Activated T-helper 17 cell treated with anti-CD3 and anti-CD28 coated beads, Interleukin-2, amount 50 U/mL, for 72 hours (primary cell): ENCODE measurements around the gene BCL7A. TPM values are rescaled to one million over a fixed set of nuclear protein-coding genes. Genes with fewer than 3 reads are reported as not detected.

Experiments used
- ATAC-seq: fragments of 150-1000 bp; cut with Tn5 transposase; replicated peaks from 2 replicates; pipeline ENCODE4 v1.10.0; 2021; ENCODE audit warnings: mild to moderate bottlenecking, moderate library complexity
- H3K27ac Mint-ChIP-seq: one replicate; pipeline ENCODE4 v1.8.0; 2022; ENCODE audit warnings: mixed read lengths
- H3K27me3 Mint-ChIP-seq: one replicate; pipeline ENCODE4 v1.8.0; 2022; ENCODE audit warnings: mixed read lengths
- H3K36me3 Mint-ChIP-seq: one replicate; pipeline ENCODE4 v1.8.0; 2022; ENCODE audit warnings: low read depth, mild to moderate bottlenecking, mixed read lengths
- H3K4me1 Mint-ChIP-seq: one replicate; pipeline ENCODE4 v1.8.0; 2022; ENCODE audit warnings: mixed read lengths
- H3K4me3 Mint-ChIP-seq: one replicate; pipeline ENCODE4 v1.8.0; 2022; ENCODE audit warnings: mild to moderate bottlenecking, mixed read lengths
- H3K9me3 Mint-ChIP-seq: one replicate; pipeline ENCODE4 v1.8.0; 2022; ENCODE audit warnings: mixed read lengths
- total RNA-seq, 2 donors: library from RNA; stranded (reverse); gene quantifications; one replicate each; pipeline ENCODE4 v1.2.3, GENCODE V29; 2022

BCL7A gene
- total RNA-seq, 2 donors from 2014 or later, result 0.82 to 1.1 TPM

GRCh38 chr12:122064025-122064777 is 42.5 kb downstream of the BCL7A start:
- no peaks in the 10 kb centered on the region for H3K9me3 Mint-ChIP-seq
- H3K36me3 Mint-ChIP-seq, result no peaks in the 10 kb centered on the region
- H3K4me1 Mint-ChIP-seq, result no peaks in the 10 kb centered on the region
- no peak overlapping the region for H3K27ac Mint-ChIP-seq
- ATAC-seq, result peak; percentile 83
- no peaks in the 10 kb centered on the region for H3K27me3 Mint-ChIP-seq
- no peak overlapping the region for H3K4me3 Mint-ChIP-seq

DNA sequence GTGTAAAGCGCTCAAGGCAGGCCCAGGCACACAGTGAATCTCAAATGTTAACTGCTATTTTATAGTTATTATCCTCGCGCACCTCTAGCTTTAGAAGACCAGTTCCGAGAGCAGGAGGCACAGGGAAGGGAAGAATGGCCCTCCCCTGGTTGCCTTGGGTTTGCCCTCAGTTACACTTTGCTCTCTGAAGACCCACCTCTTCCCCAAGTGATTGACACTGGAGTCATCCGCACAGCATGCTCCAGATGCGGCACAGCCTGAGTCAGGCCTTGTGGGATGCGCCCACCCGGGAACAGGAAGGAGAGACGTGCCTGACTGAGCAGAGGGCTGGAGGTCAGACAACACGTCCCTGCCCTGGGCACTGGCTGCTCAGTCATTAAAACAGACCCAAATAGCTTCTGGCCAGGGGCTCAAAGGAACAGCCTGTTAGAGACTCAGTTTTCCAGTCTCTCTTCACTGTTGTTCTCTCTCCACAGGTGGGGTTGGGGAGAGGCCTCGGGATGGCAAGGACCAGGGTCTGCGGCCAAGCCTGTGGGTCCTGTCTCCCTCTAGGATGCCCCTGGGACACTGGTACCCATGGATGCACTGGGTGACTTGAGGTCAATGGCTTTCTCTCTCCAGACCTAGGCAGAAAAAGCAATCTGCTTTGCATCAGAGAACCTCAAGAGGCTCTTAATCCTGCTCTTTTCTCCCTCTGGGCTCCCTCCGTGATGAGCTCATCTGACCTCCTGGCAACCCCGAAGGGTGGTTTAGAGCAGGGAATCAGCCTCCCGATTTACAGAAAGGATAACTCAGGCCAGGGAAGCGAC is 43.3 kb downstream of the BCL7A start:
- Mint-ChIP-seq H3K27me3 (no peaks in the 10 kb centered on the region), H3K27ac (no peak overlapping the region), H3K4me1 (no peaks in the 10 kb centered on the region), H3K9me3 (no peaks in the 10 kb centered on the region), H3K4me3 (no peak overlapping the region), H3K36me3 (no peaks in the 10 kb centered on the region)
- ATAC-seq, result no peak

- no peaks in the 10 kb centered on the region for H3K27me3 Mint-ChIP-seq
- no peaks in the 10 kb centered on the region for H3K9me3 Mint-ChIP-seq
- peak overlapping the region; percentile 3 for H3K4me3 Mint-ChIP-seq
- H3K36me3 Mint-ChIP-seq, result no peaks in the 10 kb centered on the region
- no peak for ATAC-seq
- no peaks in the 10 kb centered on the region for H3K4me1 Mint-ChIP-seq
- H3K27ac Mint-ChIP-seq, result no peak overlapping the region
Measured at GRCh38 chr12:122067548-122067947, 45.9 kb downstream of the BCL7A start.

GRCh38 chr12:122067966-122068365 is 46.3 kb downstream of the BCL7A start:
- Mint-ChIP-seq H3K4me1 (no peaks in the 10 kb centered on the region), H3K4me3 (peak overlapping the region; percentile 3), H3K9me3 (no peaks in the 10 kb centered on the region), H3K36me3 (no peaks in the 10 kb centered on the region), H3K27me3 (no peaks in the 10 kb centered on the region), H3K27ac (no peak overlapping the region)
- ATAC-seq, result peak; percentile 24

DNA sequence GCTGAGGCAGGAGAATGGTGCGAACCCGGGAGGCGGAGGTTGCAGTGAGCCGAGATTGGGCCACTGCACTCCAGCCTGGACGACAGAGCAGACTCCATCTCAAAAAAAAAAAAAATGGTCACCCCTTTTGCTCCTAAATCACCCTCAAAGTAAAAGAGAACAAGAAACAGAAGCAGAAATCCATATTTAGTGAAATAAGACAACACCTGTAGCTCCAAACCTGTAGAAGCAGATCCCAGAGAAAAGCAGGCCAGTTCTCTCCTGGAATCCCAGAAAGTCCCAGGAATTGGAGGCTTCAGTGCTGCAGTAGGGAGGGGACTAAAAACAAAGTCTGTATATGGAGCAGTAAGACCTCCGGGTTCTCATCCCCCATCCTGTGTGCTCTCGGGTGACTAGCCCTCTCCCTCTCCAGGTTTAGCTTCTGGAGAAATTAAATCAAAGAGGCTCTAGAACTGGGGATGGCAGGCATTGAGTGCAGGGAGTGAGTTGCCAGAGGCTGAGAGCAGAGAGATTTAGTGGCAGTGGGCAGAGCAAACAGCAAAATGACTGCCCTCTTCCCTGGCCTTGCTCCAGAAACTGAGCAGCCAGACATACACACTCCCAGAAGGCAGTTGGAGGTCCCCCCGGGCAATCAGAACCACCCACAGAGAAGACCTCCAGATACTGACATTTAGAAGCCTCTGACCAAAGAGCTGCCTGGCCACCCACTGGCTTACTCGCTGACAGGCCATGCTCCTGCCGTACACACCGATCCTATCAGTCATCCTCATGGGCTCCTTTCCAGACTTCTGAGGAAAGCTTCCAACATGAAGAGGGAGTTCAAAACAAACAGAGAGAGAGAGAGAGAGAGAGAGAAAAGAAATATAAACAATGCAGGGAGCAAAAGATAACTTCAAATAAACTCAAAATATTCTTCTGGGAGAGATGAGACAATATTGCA is 50.6 kb downstream of the BCL7A start:
- H3K4me3 Mint-ChIP-seq, result no peak overlapping the region

DNA sequence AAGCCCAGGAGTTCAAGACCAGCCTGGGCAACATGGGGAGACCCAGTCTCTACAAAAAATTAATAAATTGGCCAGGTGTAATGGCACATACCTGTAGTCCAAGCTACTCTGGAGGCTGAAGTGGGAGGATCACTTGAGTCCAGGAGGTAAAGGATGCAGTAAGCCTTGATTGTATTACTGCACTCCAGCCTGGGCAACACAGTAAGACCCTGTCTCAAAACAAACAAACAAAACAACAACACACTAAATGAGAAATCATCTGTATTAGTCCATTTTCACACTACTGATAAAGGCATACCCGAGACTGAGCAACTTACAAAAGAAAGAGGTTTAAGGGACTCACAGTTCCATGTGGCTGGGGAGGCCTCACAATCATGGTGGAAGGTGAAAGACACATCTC is 52.1 kb downstream of the BCL7A start:
- H3K4me1 Mint-ChIP-seq, result no peaks in the 10 kb centered on the region
- H3K4me3 Mint-ChIP-seq, result no peak overlapping the region
- H3K36me3 Mint-ChIP-seq, result no peaks in the 10 kb centered on the region
- no peak overlapping the region for H3K27ac Mint-ChIP-seq
- H3K9me3 Mint-ChIP-seq, result no peaks in the 10 kb centered on the region
- no peak for ATAC-seq
- H3K27me3 Mint-ChIP-seq, result no peaks in the 10 kb centered on the region

More for the DNA sequence above, 50.6 kb downstream of the BCL7A start:
- no peaks in the 10 kb centered on the region for H3K27me3 Mint-ChIP-seq
- ATAC-seq, result no peak
- no peaks in the 10 kb centered on the region for H3K4me1 Mint-ChIP-seq
- H3K36me3 Mint-ChIP-seq, result no peaks in the 10 kb centered on the region
- no peak overlapping the region for H3K27ac Mint-ChIP-seq
- no peaks in the 10 kb centered on the region for H3K9me3 Mint-ChIP-seq

- no peak for ATAC-seq
- Mint-ChIP-seq H3K4me1 (peaks cover 22% of the 10 kb centered on the region), H3K27me3 (no peaks in the 10 kb centered on the region), H3K36me3 (peaks cover 8% of the 10 kb centered on the region), H3K27ac (no peak overlapping the region), H3K4me3 (peak overlapping the region; percentile 82), H3K9me3 (no peaks in the 10 kb centered on the region)
Measured at GRCh38 chr12:122076743-122077495, 55.2 kb downstream of the BCL7A start.

- H3K36me3 Mint-ChIP-seq, result peaks cover 15% of the 10 kb centered on the region
- H3K4me3 Mint-ChIP-seq, result peak within 1 kb of the TSS; percentile 82
- H3K27me3 Mint-ChIP-seq, result no peaks in the 10 kb centered on the region
- peak within 1 kb of the TSS; percentile 85 for H3K27ac Mint-ChIP-seq
- no peaks in the 10 kb centered on the region for H3K9me3 Mint-ChIP-seq
- ATAC-seq, result peak; percentile 75
- peaks cover 36% of the 10 kb centered on the region for H3K4me1 Mint-ChIP-seq
Measured at GRCh38 chr12:122078141-122079032, 56.7 kb downstream of the BCL7A start, which contains the start of gene MLXIP. Gene MLXIP, plus strand, starts transcription at chr12:122078756. Its CDS starts 98 bp downstream, at chr12:122078854.

- Mint-ChIP-seq H3K27ac (peak overlapping the region; percentile 85), H3K4me1 (peaks cover 42% of the 10 kb centered on the region), H3K36me3 (peaks cover 22% of the 10 kb centered on the region), H3K27me3 (no peaks in the 10 kb centered on the region), H3K9me3 (no peaks in the 10 kb centered on the region), H3K4me3 (peak overlapping the region; percentile 82)
- ATAC-seq, result peak; percentile 2
Measured at GRCh38 chr12:122079033-122079531, 57.4 kb downstream of the BCL7A start.

DNA sequence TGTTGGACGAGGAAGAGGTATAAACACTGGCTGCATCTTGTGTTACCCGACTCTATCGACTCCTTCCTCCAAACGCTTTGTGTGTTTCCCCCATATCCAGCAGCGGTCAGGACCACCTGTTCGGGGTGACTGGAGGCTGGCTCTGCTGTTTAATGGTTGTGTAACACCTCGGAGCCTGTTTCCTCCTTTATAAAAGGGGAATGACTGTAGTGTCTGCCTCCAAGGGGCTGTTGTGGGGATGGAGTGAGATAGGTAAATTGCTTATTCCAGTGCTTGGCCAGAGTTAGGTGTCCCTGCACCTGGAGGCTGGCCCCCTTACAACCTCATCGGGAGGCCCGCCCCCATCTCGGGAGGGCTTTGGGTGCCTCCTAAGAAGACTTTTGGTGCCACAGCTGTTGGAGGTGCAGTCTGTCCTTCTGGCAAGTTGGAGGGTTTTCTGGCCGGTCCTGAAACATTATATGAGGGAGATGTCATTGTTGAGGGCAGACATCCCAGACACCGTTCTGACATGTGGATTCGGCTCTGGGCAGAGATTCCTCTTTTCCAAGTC is 57.9 kb downstream of the BCL7A start:
- H3K4me1 Mint-ChIP-seq, result peaks cover 42% of the 10 kb centered on the region
- peaks cover 27% of the 10 kb centered on the region for H3K36me3 Mint-ChIP-seq
- peak overlapping the region; percentile 85 for H3K27ac Mint-ChIP-seq
- ATAC-seq, result no peak
- H3K27me3 Mint-ChIP-seq, result no peaks in the 10 kb centered on the region
- H3K4me3 Mint-ChIP-seq, result peak overlapping the region; percentile 82
- H3K9me3 Mint-ChIP-seq, result no peaks in the 10 kb centered on the region

DNA sequence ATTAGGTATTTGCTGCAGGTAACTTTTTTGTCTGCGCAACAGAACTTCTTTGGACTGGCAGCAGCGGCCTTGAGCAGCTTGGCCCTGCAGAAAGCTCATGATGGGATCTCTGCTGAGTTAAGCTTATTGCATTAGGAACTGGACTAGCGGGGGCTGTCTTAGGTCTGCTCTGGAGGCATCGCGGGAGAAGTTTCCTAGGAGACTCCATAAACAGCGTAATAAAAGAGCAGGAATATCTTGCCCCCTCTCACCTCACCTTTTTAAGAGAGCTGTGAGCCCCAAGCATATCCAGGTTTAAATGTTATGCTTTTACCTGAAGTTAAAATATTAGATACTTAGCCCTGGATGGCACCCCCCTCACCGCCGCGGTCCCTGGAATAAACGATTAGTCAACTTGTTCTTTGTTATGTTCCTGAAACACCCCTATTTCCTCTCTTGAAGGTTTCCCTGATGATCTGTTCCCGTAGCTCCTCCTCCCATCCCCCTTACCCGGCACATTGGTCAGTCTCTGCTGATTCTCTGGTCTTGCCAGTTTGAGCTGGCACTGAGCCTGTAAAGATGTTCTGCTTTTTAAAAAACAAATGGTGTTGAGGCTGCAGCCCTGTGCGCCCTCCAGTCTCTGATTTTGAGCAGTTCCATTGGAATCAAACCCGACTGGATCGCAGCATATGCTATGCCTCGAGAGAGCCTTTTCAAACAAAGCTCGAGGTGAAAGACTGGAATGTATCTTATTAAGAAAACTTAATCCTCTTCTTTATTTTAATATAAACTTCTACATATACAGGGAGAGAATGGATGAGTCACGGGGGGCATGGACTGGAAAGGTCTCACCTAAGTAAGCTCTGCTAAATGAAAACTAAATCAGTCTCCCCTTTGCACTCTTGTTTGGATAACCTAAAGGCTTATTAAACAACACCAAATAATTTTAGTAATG is 58.7 kb downstream of the BCL7A start:
- no peaks in the 10 kb centered on the region for H3K27me3 Mint-ChIP-seq
- H3K4me1 Mint-ChIP-seq, result peaks cover 42% of the 10 kb centered on the region
- peak overlapping the region; percentile 85 for H3K27ac Mint-ChIP-seq

More for the DNA sequence above, 58.7 kb downstream of the BCL7A start:
- no peak for ATAC-seq
- Mint-ChIP-seq H3K9me3 (no peaks in the 10 kb centered on the region), H3K36me3 (peaks cover 34% of the 10 kb centered on the region), H3K4me3 (peak overlapping the region; percentile 82)
